Measurements from ENCODE around the gene GMPPA.

GMPPA gene

GRCh38 chr2:219468410-219469185 lies 30.1 kb upstream of the GMPPA start:
- DNase-seq (ENCODE audit: low spot score): no peak

- DNase-seq (ENCODE audit: low spot score): no peak
These were observed 29.4 kb upstream of the GMPPA start for GRCh38 chr2:219469186-219469724.

GRCh38 chr2:219470429-219470828 lies 28.3 kb upstream of the GMPPA start:
- no peak for DNase-seq (ENCODE audit: low spot score)

- no peak for DNase-seq (ENCODE audit: low spot score)
These were observed 27.0 kb upstream of the GMPPA start for GRCh38 chr2:219471476-219472371.

GRCh38 chr2:219472629-219473187 lies 26.0 kb upstream of the GMPPA start:
- DNase-seq (ENCODE audit: low spot score): no peak

- no peak for DNase-seq (ENCODE audit: low spot score)
These were observed 25.2 kb upstream of the GMPPA start for GRCh38 chr2:219473511-219473910.

GRCh38 chr2:219474285-219475060 lies 24.2 kb upstream of the GMPPA start:
- DNase-seq (ENCODE audit: low spot score): no peak

GRCh38 chr2:219475278-219475677 lies 23.4 kb upstream of the GMPPA start:
- no peak for DNase-seq (ENCODE audit: low spot score)

GRCh38 chr2:219475697-219476651 lies 22.7 kb upstream of the GMPPA start:
- peak; percentile 65 for DNase-seq (ENCODE audit: low spot score)

- no peak for DNase-seq (ENCODE audit: low spot score)
These were observed 22.0 kb upstream of the GMPPA start for GRCh38 chr2:219476652-219477151.

- DNase-seq (ENCODE audit: low spot score): no peak
These were observed 21.5 kb upstream of the GMPPA start for GRCh38 chr2:219477179-219477578.

- no peak for DNase-seq (ENCODE audit: low spot score)
These were observed 20.9 kb upstream of the GMPPA start for GRCh38 chr2:219477815-219478214.

- DNase-seq (ENCODE audit: low spot score): no peak
These were observed 19.8 kb upstream of the GMPPA start for GRCh38 chr2:219478916-219479315.

GRCh38 chr2:219480004-219480403 lies 18.7 kb upstream of the GMPPA start:
- no peak for DNase-seq (ENCODE audit: low spot score)

- DNase-seq (ENCODE audit: low spot score): no peak
These were observed 15.9 kb upstream of the GMPPA start for GRCh38 chr2:219482674-219483405.

GRCh38 chr2:219483451-219484342 lies 15.0 kb upstream of the GMPPA start:
- no peak for DNase-seq (ENCODE audit: low spot score)

GRCh38 chr2:219484343-219485200 lies 14.1 kb upstream of the GMPPA start:
- DNase-seq (ENCODE audit: low spot score): no peak

- DNase-seq (ENCODE audit: low spot score): no peak
These were observed 13.5 kb upstream of the GMPPA start for GRCh38 chr2:219485201-219485580.
